K562 treated with DMSO at 1 percent for 12 hours (cell line): ENCODE measurements around the gene LRP3. TPM values are rescaled to one million over a fixed set of nuclear protein-coding genes. Genes with fewer than 3 reads are reported as not detected.

Experiments used
- total RNA-seq: library from RNA; unstranded; fragments of 300-600 nt; gene quantifications from 2 replicates; pipeline ENCODE4 v1.2.3, GENCODE V29; 2022; ENCODE audit not compliant: insufficient read depth

LRP3 gene, protein sequence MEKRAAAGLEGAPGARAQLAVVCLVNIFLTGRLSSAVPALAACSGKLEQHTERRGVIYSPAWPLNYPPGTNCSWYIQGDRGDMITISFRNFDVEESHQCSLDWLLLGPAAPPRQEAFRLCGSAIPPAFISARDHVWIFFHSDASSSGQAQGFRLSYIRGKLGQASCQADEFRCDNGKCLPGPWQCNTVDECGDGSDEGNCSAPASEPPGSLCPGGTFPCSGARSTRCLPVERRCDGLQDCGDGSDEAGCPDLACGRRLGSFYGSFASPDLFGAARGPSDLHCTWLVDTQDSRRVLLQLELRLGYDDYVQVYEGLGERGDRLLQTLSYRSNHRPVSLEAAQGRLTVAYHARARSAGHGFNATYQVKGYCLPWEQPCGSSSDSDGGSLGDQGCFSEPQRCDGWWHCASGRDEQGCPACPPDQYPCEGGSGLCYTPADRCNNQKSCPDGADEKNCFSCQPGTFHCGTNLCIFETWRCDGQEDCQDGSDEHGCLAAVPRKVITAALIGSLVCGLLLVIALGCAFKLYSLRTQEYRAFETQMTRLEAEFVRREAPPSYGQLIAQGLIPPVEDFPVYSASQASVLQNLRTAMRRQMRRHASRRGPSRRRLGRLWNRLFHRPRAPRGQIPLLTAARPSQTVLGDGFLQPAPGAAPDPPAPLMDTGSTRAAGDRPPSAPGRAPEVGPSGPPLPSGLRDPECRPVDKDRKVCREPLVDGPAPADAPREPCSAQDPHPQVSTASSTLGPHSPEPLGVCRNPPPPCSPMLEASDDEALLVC
- total RNA-seq: not detected in 2 replicates

GRCh38 chr19:33193865-33194362, at the start of gene LRP3:
LRP3 (plus strand) TSS chr19:33194330; CDS start chr19:33194786, 456 bp downstream.

DNA sequence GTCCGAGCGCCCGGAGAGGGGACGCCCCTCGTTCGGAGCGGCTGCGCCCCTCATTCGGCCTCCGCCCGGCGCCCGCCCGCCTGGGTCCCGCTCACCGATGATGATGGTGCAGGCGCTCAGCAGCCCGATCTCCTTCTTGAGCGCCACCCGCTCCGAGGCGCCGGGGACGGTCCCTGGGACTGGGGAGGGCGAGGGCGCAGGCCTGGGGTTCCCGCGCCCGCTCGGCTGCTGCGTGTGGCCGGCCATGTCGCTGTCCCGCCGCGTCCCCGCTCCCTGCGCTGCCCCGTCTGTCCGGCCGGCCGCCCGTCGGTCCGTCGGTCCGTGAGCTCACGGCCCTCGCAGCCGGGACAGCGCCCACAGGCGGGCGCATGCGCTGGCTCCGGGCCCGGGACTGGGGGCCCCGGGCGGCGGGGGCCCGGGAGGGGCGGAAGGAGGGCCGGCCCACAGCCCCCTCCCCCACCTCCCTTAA, 31.4 kb downstream of the LRP3 start, which contains the start of gene SLC7A10:
Gene SLC7A10 (minus strand): TSS at position 393 of the 469 bp plus-strand sequence. CDS start 147 bp downstream, at position 246.

Other genes starting within 250 kb of the LRP3 start
- 8.5 and 13.1 TPM in 2 replicates for gene CEP89, start 222.4 kb upstream of the LRP3 start, total RNA-seq
- 9.2 and 15.8 TPM in 2 replicates for gene FAAP24, start 222.1 kb upstream of the LRP3 start, total RNA-seq
- gene RHPN2, start 129.4 kb upstream of the LRP3 start, total RNA-seq: 2.6 and 9.1 TPM in 2 replicates
- gene GPATCH1, start 113.1 kb upstream of the LRP3 start, total RNA-seq: 3.0 and 8.0 TPM in 2 replicates
- gene WDR88, start 62.2 kb upstream of the LRP3 start, total RNA-seq: not detected in 2 replicates
- not detected in 2 replicates for gene SLC7A10, start 31.5 kb downstream of the LRP3 start, total RNA-seq
- gene CEBPA, start 108.2 kb downstream of the LRP3 start, total RNA-seq: 1.00 and 1.1 TPM in 2 replicates
- gene CEBPG, start 179.4 kb downstream of the LRP3 start, total RNA-seq: 27.1 and 58.6 TPM in 2 replicates